HepG2 (cell line): ENCODE measurements around the gene SMOC1. TPM values are rescaled to one million over a fixed set of nuclear protein-coding genes. Genes with fewer than 3 reads are reported as not detected.
A peak's percentile ranks its signal among the peaks of the same experiment; 100 is the strongest.

Experiments used
- AHDC1 ChIP-seq: sonication (generic); formaldehyde crosslinking; IDR thresholded peaks from 2 replicates; pipeline ENCODE4 v1.5.1; 2020; ENCODE audit warnings: mild to moderate bottlenecking, missing genetic modification reagents, borderline replicate concordance
- ASH2L ChIP-seq: fragments of 300-600, 200-600 bp; sonication (generic); IDR thresholded peaks from 2 replicates; pipeline ENCODE4 v1.7.0; 2017; ENCODE audit warnings: low read depth, mild to moderate bottlenecking, moderate library complexity, mixed read lengths, low read length; ENCODE audit not compliant: insufficient read length
- DRAP1 ChIP-seq: IDR thresholded peaks from 2 replicates; pipeline ENCODE4 v1.6.1; 2016; ENCODE audit warnings: missing genetic modification reagents, missing compliant biosample characterization
- EP300 ChIP-seq, 3 experiments: sonication (generic) in 1 of 3; formaldehyde crosslinking in 1 of 3; IDR thresholded peaks; 2 replicates each; pipeline versions ENCODE4 v1.5.1 to v1.6.1; 2011 to 2020; ENCODE audit warnings: low read depth in 2 of 3, low read length in 2 of 3, borderline replicate concordance in 1 of 3, improper control_type of control experiment in 1 of 3, mild to moderate bottlenecking in 1 of 3, missing genetic modification reagents in 1 of 3, moderate library complexity in 1 of 3
- FOXA3 ChIP-seq: IDR thresholded peaks from 2 replicates; pipeline ENCODE4 v1.6.1; 2016; ENCODE audit warnings: missing genetic modification reagents, missing compliant biosample characterization
- FOXJ3 ChIP-seq: sonication (generic); formaldehyde crosslinking; IDR thresholded peaks from 2 replicates; pipeline ENCODE4 v1.4.0; 2020; ENCODE audit warnings: missing genetic modification reagents, mild to moderate bottlenecking, borderline replicate concordance
- MXI1 ChIP-seq: IDR thresholded peaks from 3 replicates; pipeline ENCODE4 v1.6.1; 2012; ENCODE audit warnings: low read depth, low read length, inconsistent platforms, borderline replicate concordance
- NR2F1 ChIP-seq, 2 experiments: fragments of 450-650 bp in 1 of 2; formaldehyde crosslinking in 1 of 2; IDR thresholded peaks; 2 replicates each; pipeline versions ENCODE4 v1.5.0 to v1.6.1; 2016 to 2020; ENCODE audit warnings: mild to moderate bottlenecking in 1 of 2, missing compliant biosample characterization in 1 of 2, missing genetic modification reagents in 1 of 2, moderate library complexity in 1 of 2
- PATZ1 ChIP-seq: sonication (generic); formaldehyde crosslinking; IDR thresholded peaks from 2 replicates; pipeline ENCODE4 v1.4.0; 2020; ENCODE audit warnings: missing genetic modification reagents
- RXRA ChIP-seq: sonication (generic); formaldehyde crosslinking; IDR thresholded peaks from 2 replicates; pipeline ENCODE4 v1.5.1; 2020; ENCODE audit warnings: missing genetic modification reagents
- SKIL ChIP-seq: sonication (generic); formaldehyde crosslinking; IDR thresholded peaks from 2 replicates; pipeline ENCODE4 v1.8.0; 2022; ENCODE audit warnings: missing genetic modification reagents, mild to moderate bottlenecking, moderate library complexity, borderline replicate concordance
- TARDBP ChIP-seq: sonication (generic); formaldehyde crosslinking; IDR thresholded peaks from 2 replicates; pipeline ENCODE4 v1.8.0; 2022; ENCODE audit warnings: mild to moderate bottlenecking, missing genetic modification reagents
- ZNF225 ChIP-seq: sonication (generic); formaldehyde crosslinking; IDR thresholded peaks from 2 replicates; pipeline ENCODE4 v1.4.0; 2020; ENCODE audit warnings: mild to moderate bottlenecking, missing genetic modification reagents
- ZNF251 ChIP-seq: sonication (generic); formaldehyde crosslinking; IDR thresholded peaks from 2 replicates; pipeline ENCODE4 v1.9.0; 2021; ENCODE audit warnings: mild to moderate bottlenecking, missing genetic modification reagents
- ZNF766 ChIP-seq: sonication (generic); formaldehyde crosslinking; IDR thresholded peaks from 2 replicates; pipeline ENCODE4 v1.5.0; 2020; ENCODE audit warnings: missing genetic modification reagents, borderline replicate concordance
- polyA plus RNA-seq, 8 experiments: library from polyadenylated mRNA; depleted of rRNA in 3 of 8; stranded (reverse) in 7 of 8; unstranded in 1 of 8; fragments of >200 nt; fragmentation: Illumina TruSeq in 4 of 8; extraction: Trizol in 4 of 8; gene quantifications; 2 replicates each; pipeline versions ENCODE4 v1.2.1 to v1.2.3, GENCODE V29; 2011 to 2016; ENCODE audit warnings: low read depth in 4 of 8, missing spikeins in 1 of 8, mixed read lengths in 1 of 8; ENCODE audit not compliant: insufficient read depth in 1 of 8
- total RNA-seq, 5 experiments: library from RNA; depleted of rRNA; stranded (reverse); fragments of >200 nt; fragmentation: Illumina TruSeq; extraction: Trizol; gene quantifications; 2 replicates each; pipeline ENCODE4 v1.2.3, GENCODE V29; 2016; ENCODE audit warnings: low read depth in 1 of 5

SMOC1 gene
- total and polyA plus RNA-seq, 2 of the 13 experiments (the other 11 are each of a cell fraction or from before 2014, with no cell fraction given): 17.8 to 35.6 TPM

- TF ChIP-seq TARDBP (CRISPR knock-in tag) (no peak), ASH2L (peak; percentile 91), FOXJ3 (CRISPR knock-in tag) (peak; percentile 54; the same call in 1 of the 2 replicates), AHDC1 (CRISPR knock-in tag) (peak; percentile 82; the same call in 1 of the 2 replicates), FOXA3 (CRISPR knock-in tag) (peak; percentile 85), SKIL (CRISPR knock-in tag) (no peak), EP300 (IDR thresholded peaks at IDR 0.05; ENCODE audit: low read depth in 2 of 2, low read length in 2 of 2) (peak in 1 of 2 experiments; percentile 83; a peak in 2 of 4 replicates), EP300 (CRISPR knock-in tag; IDR thresholded peaks at IDR 0.05; ENCODE audit: borderline replicate concordance) (no peak; the same call in 1 of the 2 replicates), ZNF225 (CRISPR knock-in tag) (no peak), NR2F1 (CRISPR knock-in tag; IDR thresholded peaks at IDR 0.05) (peak in 1 of 2 experiments; percentile 24; a peak in 1 of 4 replicates), DRAP1 (peak; percentile 23; the same call in 1 of the 2 replicates), MXI1 (peak; percentile 50; the same call in 1 of the 3 replicates), ZNF251 (CRISPR knock-in tag) (no peak), ZNF766 (CRISPR knock-in tag) (no peak), RXRA (CRISPR knock-in tag) (no peak), PATZ1 (CRISPR knock-in tag) (no peak)
Observed at GRCh38 chr14:70047598-70048312, 168.5 kb downstream of the SMOC1 start (continued).
